ENCODE results near the gene SRP68. TPM values are rescaled to one million over a fixed set of nuclear protein-coding genes. Genes with fewer than 3 reads are reported as not detected.

The SRP68 gene
- total RNA-seq, 8 experiments from 2014 or later = 21.2 to 70.9 (median 36.4) TPM

DNA sequence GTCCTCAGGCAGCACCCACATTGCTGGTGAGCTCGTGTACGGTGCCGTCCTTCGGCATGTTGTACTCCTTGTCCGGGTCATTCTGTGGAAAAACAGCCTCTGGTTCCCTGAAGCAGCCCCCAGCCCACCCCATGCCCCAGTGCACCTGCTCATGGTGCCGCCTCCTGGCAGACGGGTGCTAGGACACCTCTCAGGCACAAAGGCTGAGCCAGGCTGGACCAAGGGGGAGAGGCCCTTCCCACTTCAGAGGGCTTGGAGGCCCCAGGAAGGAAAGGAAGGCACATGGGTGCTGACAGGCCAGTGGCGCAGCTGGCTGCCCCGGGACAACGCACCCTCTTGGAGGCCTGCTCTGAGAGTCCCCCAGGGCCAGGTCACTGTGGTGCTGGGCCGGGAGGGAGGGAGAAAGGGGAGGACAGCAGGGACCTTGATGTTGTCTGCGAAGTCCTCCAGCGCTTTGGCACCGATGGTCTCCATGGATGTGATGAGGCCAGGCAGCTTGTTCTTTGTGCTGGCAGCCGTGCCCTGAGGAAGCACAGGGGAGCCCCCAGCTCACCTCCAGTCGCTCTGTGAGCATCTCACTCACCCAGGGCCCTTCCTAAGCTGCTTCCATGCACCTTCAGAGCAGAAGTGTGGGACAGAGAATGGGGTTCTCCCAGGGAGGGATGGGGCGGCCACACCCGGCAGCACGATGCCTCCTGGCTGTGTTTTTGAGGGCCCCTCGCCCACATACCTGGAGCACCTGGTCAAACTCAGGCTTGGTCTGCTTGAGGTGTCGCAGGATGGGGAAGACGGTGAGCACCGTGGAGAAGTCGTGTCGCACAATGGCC lies 15.9 kb upstream of the SRP68 start:
- no peak for ATAC-seq (replicated peaks in 6 of 8)
- WGBS, 10 experiments = 100% methylated on average over 1 to 4 of the region's 25 CpGs; no CpG with 5 or more reads in 7 of the 10 experiments
- in situ Hi-C loops (cut with MboI; ENCODE audit: low pct_unique_long_range_greater_than_20kb in 2 of 9, low sequenced_read_pairs in 9 of 9, unreplicated experiment in 9 of 9) = no loop called here
- Histone ChIP-seq H3K4me1 (replicated peaks in 1 of 2) (peaks cover 0 to 36% of the 10 kb centered on the region in 2 donors), H3K27ac (no peak overlapping the region), H3K4me3 (no peak overlapping the region)

DNA sequence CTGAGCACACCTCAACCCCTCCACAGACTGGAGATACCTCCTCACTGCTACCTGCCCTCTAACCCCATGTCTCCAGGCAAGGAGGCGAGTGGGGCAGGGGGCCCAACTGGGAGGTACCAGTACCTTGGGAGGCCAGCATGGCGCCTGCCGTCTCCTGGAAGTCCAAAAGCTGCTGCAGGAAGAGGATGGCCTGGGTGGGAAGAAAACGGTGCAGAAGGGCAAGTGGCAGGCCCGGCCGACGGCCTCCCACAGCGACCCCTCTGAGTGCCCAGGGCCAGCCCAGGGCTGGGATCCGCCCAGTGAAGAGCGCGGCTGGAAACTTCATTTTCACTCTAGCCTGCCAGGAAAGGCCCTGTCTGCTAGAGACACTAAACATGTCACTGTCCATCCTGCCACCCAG lies 15.2 kb upstream of the SRP68 start:
- H3K4me3 ChIP-seq = no peak overlapping the region
- no peak overlapping the region for H3K27ac ChIP-seq
- no peak for ATAC-seq (replicated peaks in 6 of 8)
- in situ Hi-C loops (cut with MboI; ENCODE audit: low pct_unique_long_range_greater_than_20kb in 2 of 9, low sequenced_read_pairs in 9 of 9, unreplicated experiment in 9 of 9) = no loop called here
- WGBS, 10 experiments = 83 to 100% (median 100%) methylated on average over 2 to 8 of the region's 11 CpGs; no CpG with 5 or more reads in 7 of the 10 experiments
- H3K4me1 ChIP-seq (replicated peaks in 1 of 2) = peaks cover 0 to 43% of the 10 kb centered on the region in 2 donors

DNA sequence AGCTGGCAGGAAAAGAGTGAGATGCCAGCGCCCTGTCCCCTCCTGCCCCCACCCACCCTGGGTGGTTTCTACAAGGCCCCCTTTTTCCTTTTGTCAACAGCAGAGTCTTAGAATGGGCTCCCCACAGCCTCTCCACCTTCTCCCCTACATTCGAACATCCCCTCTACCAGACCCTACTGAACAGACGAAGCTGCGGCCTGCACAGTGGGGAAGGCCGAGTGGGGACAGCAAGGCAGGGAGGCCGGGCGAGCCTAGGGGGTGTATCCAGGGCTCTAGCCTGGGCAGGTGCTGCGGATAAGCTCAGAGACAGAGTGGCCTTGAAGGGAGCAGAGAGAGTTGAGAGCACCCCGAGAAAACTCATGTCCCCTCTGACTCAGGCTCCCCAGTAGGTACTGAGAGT lies 14.1 kb upstream of the SRP68 start:
- Histone ChIP-seq H3K4me1 (replicated peaks in 1 of 2) (peaks cover 2 to 48% of the 10 kb centered on the region in 2 donors), H3K27ac (no peak overlapping the region), H3K4me3 (no peak overlapping the region)
- in situ Hi-C loops (cut with MboI; ENCODE audit: low pct_unique_long_range_greater_than_20kb in 2 of 9, low sequenced_read_pairs in 9 of 9, unreplicated experiment in 9 of 9) = no loop called here
- no peak for ATAC-seq (replicated peaks in 6 of 8)
- 80 to 100% (median 95%) methylated on average over 1 to 4 of the region's 9 CpGs; no CpG with 5 or more reads in 7 of the 10 experiments for WGBS, 10 experiments

DNA sequence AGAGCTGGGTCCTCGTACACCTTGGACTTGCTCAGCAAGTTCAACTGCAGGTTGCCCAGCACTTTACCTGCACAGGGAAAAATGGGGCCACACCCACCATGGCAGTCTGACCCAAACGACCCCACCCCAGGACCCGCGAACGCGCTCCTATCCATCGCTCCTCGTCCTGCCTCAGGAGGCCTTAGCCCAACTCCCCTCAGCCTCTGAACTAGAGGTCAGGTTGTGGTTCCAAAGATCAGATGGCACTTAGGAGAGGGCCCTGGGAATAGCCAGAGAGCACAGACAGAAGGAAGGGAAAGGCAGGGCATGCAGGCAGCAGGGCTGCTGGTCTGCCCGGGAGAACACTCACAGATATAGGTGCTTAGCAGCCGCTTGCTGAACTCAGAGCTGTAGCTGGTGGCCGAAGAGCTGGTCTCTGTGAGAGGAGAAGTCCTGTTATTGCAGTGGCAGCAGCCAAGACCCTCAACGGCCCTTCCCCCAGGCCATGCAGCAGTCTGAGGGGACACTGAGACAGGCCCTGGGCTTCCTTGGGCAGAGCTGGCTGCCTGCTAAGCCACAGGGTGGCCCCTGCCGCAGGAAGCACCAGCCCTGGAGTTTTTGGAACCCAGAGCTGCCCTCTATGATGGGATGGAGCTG lies 13.5 kb upstream of the SRP68 start:
- ATAC-seq (replicated peaks in 6 of 8) = no peak
- no peak overlapping the region for H3K27ac ChIP-seq
- in situ Hi-C loops (cut with MboI; ENCODE audit: low pct_unique_long_range_greater_than_20kb in 2 of 9, low sequenced_read_pairs in 9 of 9, unreplicated experiment in 9 of 9) = no loop called here

DNA sequence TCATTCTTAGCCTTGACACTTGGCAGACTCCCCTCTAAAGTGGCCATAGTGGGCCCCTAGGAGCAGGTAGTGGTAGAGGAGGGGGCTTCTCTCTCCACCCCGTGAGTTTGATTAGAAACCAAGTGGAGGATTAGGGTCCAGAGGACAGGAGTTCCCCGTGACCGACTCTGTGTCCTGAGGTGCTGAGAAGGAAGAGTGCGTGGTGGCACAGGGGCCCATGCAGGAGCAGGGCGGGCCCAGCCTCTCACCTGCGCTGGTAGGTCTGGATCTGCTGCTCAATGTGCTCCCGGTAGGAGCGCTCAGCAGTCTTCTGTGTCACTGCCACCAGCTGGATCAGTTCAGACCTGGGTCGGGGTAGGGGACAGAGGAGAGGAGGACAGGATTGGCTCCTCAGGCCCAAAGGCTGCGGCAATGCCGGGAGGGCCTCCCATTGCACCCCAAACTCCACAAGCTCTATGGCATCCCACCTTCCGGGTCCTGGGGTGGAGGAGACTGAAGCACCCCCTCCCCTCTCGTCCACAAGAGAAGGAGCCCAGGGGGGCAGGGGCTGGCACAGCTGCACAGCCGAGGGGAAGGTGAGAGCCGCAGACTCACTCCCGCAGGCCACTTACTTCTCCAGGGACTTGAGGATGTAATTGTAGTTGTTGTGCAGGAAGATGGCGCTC lies 12.9 kb upstream of the SRP68 start:
- Histone ChIP-seq H3K4me3 (no peak overlapping the region), H3K4me1 (replicated peaks in 1 of 2) (peaks cover 14 to 49% of the 10 kb centered on the region in 2 donors), H3K27ac (no peak overlapping the region)
- no peak for ATAC-seq (replicated peaks in 6 of 8)
- 60 to 100% (median 76%) methylated on average over 1 to 4 of the region's 17 CpGs; no CpG with 5 or more reads in 5 of the 10 experiments for WGBS, 10 experiments
- in situ Hi-C loops (cut with MboI; ENCODE audit: low pct_unique_long_range_greater_than_20kb in 2 of 9, low sequenced_read_pairs in 9 of 9, unreplicated experiment in 9 of 9) = no loop called here

More for the DNA sequence above, 13.5 kb upstream of the SRP68 start:
- WGBS, 10 experiments = 80 to 100% (median 93%) methylated on average over 2 to 10 of the region's 13 CpGs; no CpG with 5 or more reads in 5 of the 10 experiments
- no peak overlapping the region for H3K4me3 ChIP-seq
- H3K4me1 ChIP-seq (replicated peaks in 1 of 2) = peaks cover 7 to 48% of the 10 kb centered on the region in 2 donors

DNA sequence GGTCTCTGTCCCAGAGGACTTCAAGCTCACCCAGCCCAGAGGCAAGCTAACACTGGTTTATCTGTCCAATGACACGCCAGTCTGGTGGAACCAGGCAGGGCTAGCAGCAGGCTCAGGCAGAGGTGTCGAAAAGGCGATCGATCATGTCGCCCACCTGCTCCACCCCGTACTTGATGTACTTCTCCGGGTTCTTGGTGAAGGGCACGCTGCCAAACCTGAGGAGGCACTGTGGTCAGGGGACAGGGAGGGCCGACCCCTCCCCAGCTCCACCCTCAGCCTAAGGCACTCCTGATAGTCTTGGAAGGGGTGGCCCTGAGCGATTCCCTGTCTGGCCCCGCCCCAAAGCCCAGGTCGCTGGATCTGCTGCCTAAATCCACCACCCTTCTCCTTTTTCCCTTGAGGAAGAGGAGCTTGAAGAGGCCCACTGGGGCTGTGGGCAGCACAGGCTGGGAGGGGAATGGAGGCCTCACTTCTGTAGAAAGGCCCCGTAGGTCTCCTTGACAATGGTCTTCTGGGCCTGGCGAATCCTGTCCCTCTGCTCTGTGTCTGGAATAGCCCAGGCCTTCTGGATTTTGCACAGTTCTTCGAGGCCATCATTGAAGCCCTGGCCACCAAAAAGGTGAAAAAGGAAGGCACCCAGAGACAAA lies 11.3 kb upstream of the SRP68 start:
- ATAC-seq (replicated peaks in 6 of 8) = peak in 1 of 8 experiments; percentile 21
- Histone ChIP-seq H3K4me1 (replicated peaks in 1 of 2) (peaks cover 26 to 52% of the 10 kb centered on the region in 2 donors), H3K4me3 (no peak overlapping the region), H3K27ac (peak overlapping the region in 1 of 2 donors; percentile 18)
- in situ Hi-C loops (cut with MboI; ENCODE audit: low pct_unique_long_range_greater_than_20kb in 2 of 9, low sequenced_read_pairs in 9 of 9, unreplicated experiment in 9 of 9) = no loop called here
- WGBS, 10 experiments = 43 to 79% (median 77%) methylated on average over 2 to 5 of the region's 15 CpGs; no CpG with 5 or more reads in 7 of the 10 experiments

DNA sequence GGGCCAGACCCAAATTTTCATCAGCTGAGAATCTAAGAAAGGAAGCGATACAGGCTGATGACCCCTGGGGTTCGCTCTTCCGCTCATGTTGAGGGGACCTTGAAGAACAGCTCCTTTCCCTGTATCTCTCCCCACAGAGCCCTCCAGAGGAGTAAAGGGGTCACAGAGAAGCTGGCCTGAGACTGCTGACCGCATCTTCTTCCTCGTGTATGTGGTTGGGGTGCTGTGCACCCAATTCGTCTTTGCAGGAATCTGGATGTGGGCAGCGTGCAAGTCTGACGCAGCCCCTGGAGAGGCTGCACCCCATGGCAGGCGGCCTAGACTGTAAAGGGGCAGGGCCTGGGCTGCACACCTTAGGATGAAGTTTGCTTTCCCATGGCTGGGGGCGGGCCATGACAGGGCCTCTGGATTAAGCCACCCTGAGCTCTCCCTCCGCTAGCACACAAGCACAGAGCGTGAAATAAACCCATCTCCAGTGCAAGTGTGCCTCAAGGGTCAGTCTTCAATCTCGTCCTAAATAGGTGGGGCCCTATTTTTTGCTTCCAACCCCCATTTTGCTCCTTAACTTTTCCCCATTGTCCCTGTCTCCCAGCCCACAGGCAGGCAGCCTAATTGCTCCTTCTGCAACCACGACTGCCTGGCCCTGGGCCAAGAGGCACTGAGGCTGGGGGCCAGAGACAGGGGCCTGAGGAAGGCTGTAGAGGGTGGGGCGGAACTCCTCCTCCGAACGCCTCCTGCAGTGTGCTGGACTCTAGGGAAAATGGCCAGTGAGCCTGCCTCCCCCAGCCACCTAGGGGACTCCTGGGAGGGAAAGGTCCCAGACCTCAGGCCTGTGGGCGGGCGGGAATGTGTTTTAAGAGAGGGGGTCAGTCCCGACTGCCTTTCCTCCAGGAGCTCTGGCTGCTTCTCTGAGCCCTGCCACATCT lies 10.3 kb upstream of the SRP68 start:
- peak overlapping the region in 1 of 2 donors; percentile 18 for H3K27ac ChIP-seq
- H3K4me1 ChIP-seq (replicated peaks in 1 of 2) = peaks cover 26 to 54% of the 10 kb centered on the region in 2 donors
- peak in 5 of 8 experiments; percentile 18 to 46 (median 40) for ATAC-seq (replicated peaks in 6 of 8)
- 77 to 100% (median 90%) methylated on average over 1 to 8 of the region's 20 CpGs; no CpG with 5 or more reads in 3 of the 10 experiments for WGBS, 10 experiments
- H3K4me3 ChIP-seq = no peak overlapping the region
- in situ Hi-C loops (cut with MboI; ENCODE audit: low pct_unique_long_range_greater_than_20kb in 2 of 9, low sequenced_read_pairs in 9 of 9, unreplicated experiment in 9 of 9) = no loop called here

DNA sequence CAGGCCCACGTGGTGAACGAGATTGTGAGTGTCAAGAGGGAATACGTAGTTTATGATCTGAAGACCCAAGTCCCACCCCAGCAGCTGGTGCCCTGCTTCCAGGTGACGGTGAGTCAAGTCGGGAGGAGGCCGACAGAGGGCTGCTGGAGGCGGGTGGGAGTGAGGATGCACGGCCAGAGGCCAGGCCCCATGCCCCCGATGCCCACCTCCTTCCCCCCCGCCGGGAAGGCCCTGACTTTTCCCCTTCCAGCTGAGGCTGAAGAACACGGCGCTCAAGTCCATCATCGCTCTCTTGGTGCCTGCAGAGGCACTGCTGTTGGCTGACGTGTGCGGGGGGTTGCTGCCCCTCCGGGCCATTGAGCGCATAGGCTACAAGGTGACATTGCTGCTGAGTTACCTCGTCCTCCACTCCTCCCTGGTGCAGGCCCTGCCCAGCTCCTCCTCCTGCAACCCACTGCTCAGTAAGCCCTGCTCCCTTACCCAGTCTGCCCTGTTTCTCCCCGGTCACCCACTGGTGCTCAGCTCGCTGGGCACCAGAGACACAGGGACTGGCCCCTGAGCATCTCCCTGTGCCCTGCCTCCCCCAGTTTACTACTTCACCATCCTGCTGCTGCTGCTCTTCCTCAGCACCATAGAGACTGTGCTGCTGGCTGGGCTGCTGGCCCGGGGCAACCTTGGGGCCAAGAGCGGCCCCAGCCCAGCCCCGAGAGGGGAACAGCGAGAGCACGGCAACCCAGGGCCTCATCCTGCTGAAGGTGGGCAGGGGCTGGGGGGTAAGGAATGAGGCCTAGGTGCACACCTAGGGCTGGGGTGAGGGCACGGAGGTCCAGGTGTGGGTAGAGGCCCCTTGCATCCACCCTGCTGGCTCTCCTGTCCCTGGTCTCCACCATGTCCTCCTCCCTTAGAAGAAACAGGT lies 9.2 kb upstream of the SRP68 start:
- Histone ChIP-seq H3K27ac (no peak overlapping the region), H3K4me3 (no peak overlapping the region), H3K4me1 (replicated peaks in 1 of 2) (peaks cover 34 to 64% of the 10 kb centered on the region in 2 donors)
- 52 to 100% (median 90%) methylated on average over 1 to 9 of the region's 27 CpGs; no CpG with 5 or more reads in 6 of the 10 experiments for WGBS, 10 experiments
- no peak for ATAC-seq (replicated peaks in 6 of 8)
- in situ Hi-C loops (cut with MboI; ENCODE audit: low pct_unique_long_range_greater_than_20kb in 2 of 9, low sequenced_read_pairs in 9 of 9, unreplicated experiment in 9 of 9) = no loop called here

DNA sequence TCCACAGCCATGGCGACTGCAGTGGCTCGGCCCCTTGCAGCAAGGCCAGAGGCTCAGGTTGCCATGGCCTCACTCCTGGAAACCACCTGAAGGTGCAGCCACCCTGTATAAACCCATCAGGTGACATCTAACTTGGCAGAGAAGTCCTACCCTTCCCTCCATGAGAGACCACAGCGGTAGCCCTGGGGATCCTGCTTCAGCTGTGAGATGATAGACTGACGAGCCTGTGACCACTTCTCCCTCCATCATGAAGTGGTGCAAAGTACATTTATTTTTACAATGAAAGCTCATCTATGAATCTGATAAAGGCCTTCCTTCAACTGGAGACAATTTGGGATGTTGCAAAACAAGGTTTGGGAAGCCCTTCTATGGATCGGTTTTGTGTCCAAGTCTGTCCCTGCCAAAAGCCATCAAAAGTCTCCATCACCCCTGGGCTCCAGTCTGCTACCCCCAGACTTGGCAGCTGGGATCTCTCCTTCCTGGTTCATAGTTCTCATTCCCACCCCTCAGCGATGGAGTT lies 8.5 kb upstream of the SRP68 start:
- 0 to 89% (median 69%) methylated on average over 1 to 4 of the region's 6 CpGs; no CpG with 5 or more reads in 4 of the 10 experiments for WGBS, 10 experiments
- H3K4me3 ChIP-seq = no peak overlapping the region
- peak in 1 of 8 experiments; percentile 5 for ATAC-seq (replicated peaks in 6 of 8)
- in situ Hi-C loops (cut with MboI; ENCODE audit: low pct_unique_long_range_greater_than_20kb in 2 of 9, low sequenced_read_pairs in 9 of 9, unreplicated experiment in 9 of 9) = no loop called here
- H3K27ac ChIP-seq = no peak overlapping the region
- peaks cover 36 to 69% of the 10 kb centered on the region in 2 donors for H3K4me1 ChIP-seq (replicated peaks in 1 of 2)

DNA sequence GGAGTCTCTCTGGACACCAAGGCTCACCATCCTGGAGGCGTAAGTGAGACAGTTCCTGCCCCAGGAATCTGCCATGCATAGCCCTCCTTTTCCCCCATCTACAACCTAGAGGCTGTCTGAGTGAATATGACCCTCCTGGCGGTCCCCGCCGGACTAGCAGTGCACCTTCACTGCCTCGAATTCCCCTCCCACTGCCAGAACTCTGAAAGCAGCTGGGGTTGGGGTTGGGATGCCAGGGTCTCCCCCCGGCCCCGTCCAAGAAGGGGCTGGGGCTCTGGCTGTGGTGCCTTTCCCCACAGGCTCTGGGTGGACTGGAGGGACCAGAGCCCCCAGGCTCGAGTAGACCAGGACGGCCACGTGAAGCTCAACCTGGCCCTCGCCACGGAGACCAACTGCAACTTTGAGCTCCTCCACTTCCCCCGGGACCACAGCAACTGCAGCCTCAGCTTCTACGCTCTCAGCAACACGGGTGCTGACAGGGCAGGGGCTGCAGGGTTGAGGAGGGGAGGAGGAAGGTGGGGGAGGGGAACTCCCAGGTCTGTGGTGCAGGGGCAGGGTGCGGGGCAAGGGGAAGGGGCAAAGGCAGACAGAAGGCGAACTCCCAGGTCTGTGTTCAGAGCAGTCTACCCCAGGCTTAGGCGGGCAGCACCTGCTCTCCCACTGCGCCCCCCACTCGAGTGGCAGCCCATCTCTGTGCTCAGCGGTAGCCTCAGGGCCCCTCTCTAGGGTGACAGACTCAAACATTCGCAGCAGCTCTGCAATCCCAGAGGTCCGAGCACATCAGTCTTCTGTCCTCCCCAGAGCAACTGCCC lies 7.8 kb upstream of the SRP68 start:
- peak in 7 of 8 experiments; percentile 8 to 76 (median 45) for ATAC-seq (replicated peaks in 6 of 8)
- Histone ChIP-seq H3K4me3 (no peak overlapping the region), H3K27ac (no peak overlapping the region), H3K4me1 (replicated peaks in 1 of 2) (peaks cover 39 to 74% of the 10 kb centered on the region in 2 donors)
- in situ Hi-C loops (cut with MboI; ENCODE audit: low pct_unique_long_range_greater_than_20kb in 2 of 9, low sequenced_read_pairs in 9 of 9, unreplicated experiment in 9 of 9) = no loop called here
- WGBS, 10 experiments = 0 to 17% methylated on average over 1 to 2 of the region's 23 CpGs; no CpG with 5 or more reads in 8 of the 10 experiments

Measured in motor neuron (in vitro differentiated cells).